ENCODE data around the gene PLA2G2F.
A peak's percentile ranks its signal among the peaks of the same experiment; 100 is the strongest.

Gene PLA2G2F

DNA sequence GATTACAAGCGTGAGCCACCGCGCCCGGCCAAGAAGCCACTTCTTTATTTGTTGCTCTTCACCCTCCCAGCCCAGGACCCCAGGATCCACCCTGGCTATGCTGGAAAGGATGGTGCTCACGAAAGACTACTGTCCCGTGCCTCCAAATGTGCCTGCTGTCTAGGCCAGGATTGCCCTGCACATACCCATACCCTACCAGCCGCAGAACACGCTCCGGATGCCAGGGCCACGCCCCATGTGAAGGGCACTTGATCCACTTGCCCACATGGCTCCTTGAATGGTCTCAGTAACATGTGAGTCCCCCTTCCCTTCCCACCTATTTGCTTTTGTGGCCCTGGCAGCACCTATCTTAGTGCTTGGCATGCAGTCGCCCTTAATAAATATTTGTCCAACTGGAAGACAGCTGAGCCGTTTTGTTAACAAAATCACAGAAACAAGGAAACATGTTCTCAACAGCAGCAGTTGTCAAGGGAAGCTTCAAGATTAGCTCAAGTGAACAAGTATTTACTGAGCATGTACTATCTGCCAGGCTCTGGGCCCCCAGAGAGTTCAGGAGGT is 33.0 kb downstream of the PLA2G2F start:
- DNase-seq (ENCODE audit: low spot score): no peak

DNA sequence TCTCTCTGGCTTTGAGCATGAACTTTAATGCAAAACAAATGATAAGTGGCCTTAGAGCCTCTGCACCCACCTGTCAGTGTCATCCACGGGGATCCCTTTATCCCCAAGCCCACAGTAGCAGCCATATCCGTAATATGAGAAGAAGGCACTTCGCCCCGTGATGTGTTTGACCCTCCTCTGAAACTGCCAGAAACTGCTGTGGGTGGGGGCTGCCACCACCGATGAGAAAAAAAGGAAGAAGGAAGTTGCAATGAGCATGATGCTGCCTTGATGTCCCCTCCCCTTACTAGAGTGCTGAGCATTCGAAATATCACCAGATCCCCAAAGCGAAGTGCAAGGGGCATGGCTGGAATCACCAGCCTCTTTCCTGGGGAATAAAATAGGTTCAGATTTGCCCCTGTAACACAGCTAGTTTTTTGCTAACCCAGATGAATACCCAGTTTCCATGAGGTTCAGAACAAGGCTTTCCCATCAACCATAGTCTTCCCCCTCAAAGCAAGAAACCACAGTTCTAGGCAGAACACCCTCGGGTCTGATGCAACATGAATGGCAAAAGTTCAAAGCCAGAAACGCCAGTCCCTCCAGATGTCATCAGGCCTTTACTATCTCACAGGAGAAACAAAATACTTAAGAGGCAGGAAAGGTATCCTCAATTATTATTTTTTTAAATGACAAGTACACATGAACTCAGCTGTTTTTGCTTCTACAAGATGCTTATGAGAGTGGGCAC is 36.0 kb downstream of the PLA2G2F start:
- no peak for DNase-seq (ENCODE audit: low spot score)

DNA sequence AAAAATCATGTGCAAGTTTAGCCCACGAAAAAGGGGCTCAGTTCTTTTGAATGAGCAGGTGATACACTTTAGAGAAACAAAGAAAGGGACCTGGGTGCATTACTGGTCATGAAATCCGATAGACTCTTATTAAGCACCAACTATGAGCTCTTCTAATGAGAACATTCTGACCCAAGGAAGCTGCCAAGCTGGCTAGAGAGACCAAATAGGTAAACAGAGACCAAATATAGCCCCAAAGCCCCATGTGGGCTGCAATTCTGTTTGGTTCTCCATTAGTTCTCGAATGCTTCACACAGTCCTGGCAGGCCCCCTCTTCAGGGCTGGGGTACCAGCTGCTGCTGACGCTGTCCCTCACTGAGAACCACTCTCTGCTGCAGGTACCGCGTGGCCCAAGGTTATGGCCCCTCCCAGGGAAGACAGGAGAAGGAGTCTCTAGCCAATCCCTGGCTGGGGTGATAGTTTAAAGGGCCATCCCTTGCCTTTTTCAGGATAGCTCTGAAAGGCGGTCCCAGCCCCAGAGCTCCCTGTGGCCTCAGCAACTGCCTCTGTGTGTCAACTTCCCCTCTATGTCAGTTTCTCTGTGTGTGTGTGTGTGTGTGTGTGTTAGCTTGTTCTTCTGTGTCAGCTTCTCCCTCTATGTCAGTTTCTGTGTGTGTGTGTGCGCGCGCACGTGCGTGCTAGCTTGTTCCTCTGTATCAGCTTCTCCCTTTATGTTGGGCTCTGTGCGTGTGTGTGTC is 39.7 kb downstream of the PLA2G2F start:
- DNase-seq (ENCODE audit: low spot score): no peak

DNA sequence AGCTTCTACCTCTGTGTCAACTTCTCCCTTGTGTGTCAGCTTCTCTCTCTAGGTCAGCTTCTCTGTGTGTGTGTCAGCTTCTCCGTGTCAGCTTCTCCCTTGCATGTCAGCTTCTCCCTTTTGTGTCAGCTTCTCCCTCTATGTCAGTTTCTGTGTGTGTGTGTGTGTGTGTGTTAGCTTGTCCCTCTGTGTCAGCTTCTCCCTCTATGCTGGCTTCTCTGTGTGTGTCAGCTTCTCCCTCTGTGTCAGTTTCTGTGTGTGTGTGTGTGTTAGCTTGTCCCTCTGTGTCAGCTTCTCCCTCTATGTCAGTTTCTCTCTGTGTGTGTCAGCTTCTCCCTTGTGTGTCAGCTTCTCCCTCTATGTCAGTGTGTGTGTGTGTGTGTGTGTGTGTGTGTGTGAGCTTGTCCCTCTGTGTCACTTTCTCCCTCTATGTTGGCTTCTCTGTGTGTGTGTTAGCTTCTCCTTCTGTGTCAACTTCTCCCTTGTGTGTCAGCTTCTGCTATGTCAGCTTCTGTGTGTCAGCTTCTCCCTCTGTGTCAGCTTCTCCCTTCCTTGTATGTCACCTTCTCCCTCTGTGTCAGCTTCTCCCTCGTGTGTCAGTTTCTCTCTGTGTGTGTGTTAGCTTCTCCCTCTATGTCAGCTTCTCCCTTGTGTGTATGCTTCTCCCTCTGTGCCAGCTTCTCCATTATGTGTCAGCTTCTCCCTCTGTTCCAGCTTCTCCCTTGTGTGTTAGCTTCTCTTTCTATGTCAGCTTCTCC is 40.4 kb downstream of the PLA2G2F start:
- DNase-seq (ENCODE audit: low spot score): no peak

DNA sequence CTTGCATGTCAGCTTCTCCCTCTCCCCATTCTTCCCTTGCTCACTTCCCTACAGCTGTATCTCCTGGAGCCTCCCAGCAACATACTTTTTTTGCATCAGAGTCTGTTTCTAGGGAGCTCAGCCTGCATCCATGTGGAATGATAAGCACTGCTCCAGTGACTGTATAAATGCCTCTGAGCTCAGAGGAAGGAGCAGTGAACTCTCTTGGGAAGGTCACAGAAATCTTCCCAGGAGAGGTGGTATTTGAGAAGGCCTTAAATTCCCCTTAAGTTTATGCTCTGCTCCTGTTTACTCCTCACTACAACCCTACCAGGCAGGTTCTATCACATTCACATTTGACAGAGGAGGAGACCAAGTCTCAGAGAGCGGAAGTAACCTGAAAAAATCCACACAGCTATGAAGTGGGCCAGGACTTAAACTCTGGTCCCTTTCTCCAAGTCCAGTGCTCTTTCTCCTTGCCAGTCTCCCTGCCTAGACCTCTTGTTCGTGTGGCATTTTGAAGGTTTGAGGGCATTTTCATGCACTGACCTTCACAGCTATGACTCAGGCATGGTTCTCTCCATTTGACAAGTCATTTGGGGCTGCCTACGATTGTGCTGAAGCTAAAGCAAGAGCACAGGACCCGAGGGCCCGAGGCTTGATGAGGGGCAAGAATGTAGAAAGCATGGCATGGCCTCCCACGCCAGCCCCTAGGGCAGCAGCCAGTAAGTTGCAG is 41.2 kb downstream of the PLA2G2F start:
- no peak for DNase-seq (ENCODE audit: low spot score)

DNA sequence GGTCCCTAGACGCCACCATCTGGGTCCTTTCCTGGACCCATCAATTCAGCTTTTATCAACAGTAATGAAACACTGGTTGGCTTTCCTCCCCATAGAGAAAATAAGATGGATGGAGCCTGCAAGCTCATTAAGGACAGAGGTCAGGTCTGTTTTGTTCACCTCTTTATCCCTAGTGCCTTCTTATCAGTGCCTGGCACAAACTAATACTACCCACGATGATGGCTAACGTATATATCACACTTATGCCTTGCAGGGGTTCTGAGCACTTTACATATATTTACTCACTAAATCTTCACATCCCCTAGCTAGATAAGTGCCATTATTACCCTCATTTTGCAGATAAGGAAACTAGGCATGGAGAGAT is 41.7 kb downstream of the PLA2G2F start:
- DNase-seq (ENCODE audit: low spot score): no peak

DNA sequence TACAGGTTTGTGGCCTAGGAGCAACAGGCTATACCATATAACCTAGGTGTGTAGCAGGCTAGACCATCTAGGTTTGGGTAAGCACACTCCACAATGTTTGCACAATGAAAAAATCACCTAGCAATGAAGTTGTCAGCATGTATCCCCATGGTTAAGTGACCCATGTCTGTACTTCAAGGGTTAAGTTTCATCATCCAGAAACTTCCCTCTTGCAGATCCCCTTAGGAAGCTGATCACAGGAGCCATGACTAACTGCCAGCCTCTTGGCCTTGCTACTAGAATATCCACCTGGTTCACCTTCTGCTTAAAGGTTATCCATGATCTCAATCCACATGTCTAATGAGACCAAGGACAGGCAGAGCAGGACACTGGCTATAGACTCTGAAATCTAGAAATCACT is 43.3 kb downstream of the PLA2G2F start:
- DNase-seq (ENCODE audit: low spot score): no peak

DNA sequence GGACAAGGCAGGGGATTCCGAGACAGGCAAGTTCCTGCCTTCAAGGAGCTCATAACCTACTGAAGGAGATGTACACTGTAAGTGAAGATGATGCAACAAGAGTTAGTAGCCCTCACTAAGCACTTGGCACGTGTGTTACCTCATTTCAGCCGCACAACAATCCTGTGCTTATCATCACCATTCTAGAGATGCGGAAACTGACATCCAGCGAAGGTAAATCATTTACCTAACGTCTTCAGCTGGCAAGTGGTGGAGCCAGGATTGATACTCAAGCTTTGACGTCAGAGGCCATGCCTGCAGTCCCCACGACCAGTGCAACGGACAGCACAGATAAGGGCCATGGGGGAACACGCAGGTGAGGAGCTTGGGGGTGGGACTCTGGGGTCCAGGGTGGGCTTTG is 43.9 kb downstream of the PLA2G2F start:
- DNase-seq (ENCODE audit: low spot score): no peak

DNA sequence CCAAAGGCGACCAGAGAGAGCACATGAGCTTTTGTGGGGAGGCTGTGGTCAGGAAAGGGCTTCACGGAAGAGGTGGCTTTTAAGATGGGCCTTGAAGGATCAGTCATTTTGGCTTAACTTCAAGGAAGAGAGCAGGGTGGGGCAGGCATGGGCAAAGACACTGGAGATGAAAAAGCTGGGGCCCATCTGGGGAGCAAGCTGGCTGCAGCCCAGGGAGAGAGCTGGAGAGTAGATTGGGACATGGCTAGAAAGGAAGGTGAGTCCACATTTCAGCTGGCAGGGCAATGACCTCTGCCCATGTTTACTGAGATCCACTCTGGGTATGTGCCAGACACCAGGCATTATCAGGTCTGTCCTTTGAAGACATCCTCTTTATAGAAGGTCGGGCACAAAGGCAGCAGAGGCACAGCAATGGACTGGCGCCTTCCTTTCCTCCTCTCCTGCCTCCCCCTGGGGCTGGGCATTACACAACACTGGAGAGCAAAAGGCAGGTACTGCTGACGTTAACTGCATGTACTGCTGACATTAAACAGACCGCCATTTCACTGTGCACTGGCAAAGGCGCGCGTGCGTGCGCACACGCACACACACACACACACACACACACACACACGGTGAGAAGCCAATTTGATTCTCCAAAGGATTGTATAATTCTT is 44.6 kb downstream of the PLA2G2F start:
- no peak for DNase-seq (ENCODE audit: low spot score)

DNA sequence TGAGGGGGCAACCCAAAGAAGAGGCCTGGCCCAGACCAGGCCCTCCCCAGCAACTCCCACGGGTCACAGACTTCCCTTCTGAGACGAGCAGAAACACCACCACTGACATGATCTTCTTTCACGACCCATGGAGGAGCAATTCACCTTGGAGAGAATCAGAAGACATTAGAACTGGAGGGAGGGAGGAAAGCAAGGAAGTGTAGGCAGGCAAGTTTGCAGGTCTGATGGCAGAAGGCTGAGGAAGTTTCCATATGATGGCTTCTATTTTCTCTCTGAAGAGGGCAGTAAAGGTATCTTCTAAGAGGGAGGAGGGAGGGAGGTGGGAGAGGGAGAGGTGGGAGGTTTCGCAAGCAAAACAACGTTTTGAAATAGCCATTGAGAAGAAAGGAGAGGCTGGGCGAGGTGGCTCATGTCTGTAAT is 45.4 kb downstream of the PLA2G2F start:
- DNase-seq (ENCODE audit: low spot score): no peak

DNA sequence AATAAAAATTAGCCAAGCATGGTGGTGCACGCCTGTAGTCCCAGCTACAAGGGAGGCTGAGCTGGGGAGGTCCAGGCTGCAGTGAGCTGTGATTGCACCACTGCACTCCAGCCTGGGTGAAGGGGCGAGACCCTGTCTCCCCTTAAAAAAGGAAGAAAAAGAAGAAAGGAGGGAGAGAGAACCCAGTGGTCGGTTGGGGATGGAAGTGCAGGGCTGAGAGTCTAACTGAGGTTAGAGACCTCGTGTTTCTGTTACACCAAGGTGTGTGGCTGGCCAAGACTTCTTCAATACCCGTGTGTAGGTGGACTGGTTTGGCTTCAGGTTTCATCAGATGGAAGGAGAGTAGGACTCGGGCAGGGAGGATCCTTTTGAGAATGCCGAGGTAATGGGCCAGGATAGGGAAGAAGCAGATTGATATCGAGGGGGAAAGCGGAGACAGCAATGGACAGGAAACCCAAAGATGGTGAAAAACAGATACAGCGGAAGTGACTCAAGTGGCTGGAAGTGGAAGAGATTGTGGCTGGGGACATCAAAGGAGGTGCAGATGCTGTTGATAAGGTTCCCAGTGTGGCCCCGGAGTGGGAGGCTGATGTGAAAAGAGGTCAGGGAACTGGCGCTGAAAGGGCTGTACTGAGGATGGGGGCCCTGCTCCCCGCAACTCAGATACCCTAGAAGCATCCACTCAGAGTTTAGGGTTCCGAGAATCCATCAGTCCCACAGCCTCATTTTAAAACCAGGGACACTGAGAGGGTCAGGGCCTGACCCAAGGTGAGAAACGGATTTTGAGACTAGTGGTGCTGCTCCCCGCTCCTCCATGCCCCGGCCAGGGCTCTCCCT is 46.1 kb downstream of the PLA2G2F start:
- DNase-seq (ENCODE audit: low spot score): no peak

GRCh38 chr1:20185834-20186782 is 47.0 kb downstream of the PLA2G2F start, which contains the start of the genes PLA2G2C and UBXN10:
Gene PLA2G2C (minus strand): TSS chr1:20186518. CDS start chr1:20177363, 9,155 bp downstream.
Gene UBXN10 (plus strand): TSS chr1:20186096. CDS start chr1:20190562, 4,466 bp downstream.
- peak; percentile 27 for DNase-seq (ENCODE audit: low spot score)

DNA sequence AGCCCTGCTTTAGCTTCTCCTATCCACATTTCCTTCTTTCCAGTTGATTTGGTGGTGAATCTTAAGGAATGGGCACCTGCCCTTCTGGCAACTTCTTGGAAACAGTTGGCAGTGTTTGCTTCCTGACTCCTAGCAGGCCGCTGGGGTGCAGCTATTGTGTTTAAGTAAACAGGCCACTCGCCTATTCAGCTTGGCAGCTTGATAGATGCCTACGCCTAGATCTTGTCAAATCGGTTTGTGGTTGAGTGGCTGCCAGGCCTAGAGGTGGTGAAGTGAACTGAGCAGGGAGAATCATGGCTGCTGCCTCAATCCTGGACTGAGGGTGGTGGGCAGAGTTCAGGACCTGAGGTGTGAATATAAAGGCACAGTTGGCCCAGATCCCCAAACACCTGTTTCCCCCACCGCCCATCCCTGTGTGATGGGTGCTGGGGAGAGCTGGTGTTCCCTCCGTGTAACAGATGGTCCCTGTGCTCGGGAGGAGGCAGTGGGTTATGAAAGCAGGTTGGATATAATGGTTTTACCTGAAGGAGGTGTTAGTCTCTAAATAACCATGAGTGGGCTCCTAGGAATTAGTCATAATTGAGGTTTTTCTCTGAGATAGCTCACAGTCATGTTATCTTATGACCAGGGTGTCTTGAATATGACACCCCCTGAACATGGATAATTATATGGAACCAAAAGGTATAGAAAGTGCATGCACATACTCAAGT is 48.1 kb downstream of the PLA2G2F start:
- DNase-seq (ENCODE audit: low spot score): no peak

DNA sequence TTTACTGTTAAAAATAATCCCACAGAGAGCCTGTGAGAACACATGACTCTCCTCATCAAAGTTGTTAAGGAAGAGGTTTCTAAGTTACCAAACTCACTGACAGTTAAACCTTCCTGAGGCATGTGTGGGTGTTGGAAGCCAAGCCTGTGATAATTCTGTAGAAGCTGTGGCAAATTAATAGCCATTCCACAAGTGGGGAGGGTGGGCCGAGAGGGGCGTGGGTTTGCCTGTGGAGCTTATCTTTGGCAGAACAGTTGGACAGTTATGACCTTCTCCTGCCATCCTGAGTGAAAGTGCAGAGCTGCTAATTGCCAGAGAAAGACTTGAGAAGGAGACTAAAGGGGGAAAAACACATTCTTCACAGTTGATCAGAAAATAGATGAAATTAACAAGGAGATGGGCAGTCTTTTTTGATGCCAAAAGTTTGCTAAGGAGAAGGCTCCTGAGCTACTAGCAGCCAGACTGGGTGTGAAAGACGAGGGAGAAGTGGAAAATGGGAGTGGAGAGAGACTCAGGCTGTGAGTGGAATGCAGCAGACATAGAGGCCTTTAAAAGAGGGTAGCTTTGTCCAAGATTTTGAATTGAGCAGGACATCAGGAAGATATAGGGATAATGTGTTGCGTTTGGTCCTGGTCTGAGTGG is 48.8 kb downstream of the PLA2G2F start:
- DNase-seq (ENCODE audit: low spot score): no peak

DNA sequence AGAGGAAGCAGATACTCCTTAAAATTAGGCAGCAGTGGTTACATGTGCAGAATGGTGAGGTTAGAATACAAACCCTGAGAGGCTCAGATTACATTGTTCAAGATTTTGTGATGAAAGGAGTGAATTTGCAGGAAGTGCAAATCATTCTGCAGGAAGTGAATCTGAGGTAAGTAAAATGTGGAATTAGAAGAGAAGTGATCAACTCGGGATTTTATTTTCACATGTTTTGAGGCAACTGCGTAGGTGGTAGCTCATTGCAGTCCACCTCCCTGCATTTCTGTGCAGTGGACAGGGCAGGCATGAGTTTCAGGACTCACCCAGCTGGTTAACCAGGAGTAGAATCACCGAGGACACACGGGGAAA is 49.3 kb downstream of the PLA2G2F start:
- no peak for DNase-seq (ENCODE audit: low spot score)

DNA sequence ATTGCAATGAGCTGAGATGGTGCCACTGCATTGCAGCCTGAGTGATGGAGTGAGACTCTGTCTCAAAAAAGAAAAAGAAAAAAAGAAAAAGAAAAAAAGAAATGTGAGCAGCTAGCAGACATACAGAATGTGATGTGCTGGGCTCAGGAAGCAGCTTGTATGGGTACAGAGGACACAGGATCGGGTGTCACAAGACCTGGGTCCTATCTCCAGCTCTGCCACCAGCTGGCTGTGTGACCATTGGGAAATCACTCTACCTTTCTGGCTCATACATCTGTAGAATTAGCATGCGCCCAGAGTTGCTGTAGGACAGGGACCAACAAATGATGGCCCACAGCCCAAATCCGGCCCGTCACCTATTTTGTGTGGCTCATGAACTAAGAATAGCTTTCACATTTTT is 50.5 kb downstream of the PLA2G2F start:
- no peak for DNase-seq (ENCODE audit: low spot score)

- DNase-seq (ENCODE audit: low spot score): no peak
Measured at GRCh38 chr1:20190256-20191160, 51.4 kb downstream of the PLA2G2F start.
